ENCODE measurements around the gene KDM5B.
"Not testable (repeated sequence)": the region's sequence is repeated elsewhere in the genome, so short reads cannot be mapped to it uniquely, and the experiment has no call there.

The KDM5B gene

DNA sequence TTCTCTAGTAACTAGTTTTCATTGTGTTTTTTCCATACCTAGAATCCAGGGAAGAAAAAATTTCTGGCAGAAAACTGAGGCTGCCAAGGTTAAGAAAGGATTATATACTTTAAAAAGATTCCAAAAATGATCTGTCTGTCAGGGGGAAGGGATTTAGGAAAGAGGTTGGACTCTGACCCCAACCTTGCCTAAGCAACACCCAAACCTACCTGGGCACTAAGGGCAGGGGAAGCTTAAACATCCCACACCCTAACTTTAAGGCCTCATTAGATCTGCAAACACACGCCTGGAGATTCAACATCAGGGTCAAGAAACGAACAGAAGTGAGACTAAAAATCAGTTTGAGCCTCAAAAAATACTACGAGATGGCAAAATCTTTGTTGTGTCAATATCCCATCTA is 19.4 kb downstream of the KDM5B start:
- Mint-ChIP-seq H3K27me3 (ENCODE audit: low read depth) (no peaks in the 10 kb centered on the region), H3K36me3 (ENCODE audit: low read depth) (peaks cover 5% of the 10 kb centered on the region), H3K9me3 (no peaks in the 10 kb centered on the region), H3K4me3 (no peak overlapping the region), H3K27ac (no peak overlapping the region), H3K4me1 (ENCODE audit: low read depth) (peaks cover 28% of the 10 kb centered on the region)

DNA sequence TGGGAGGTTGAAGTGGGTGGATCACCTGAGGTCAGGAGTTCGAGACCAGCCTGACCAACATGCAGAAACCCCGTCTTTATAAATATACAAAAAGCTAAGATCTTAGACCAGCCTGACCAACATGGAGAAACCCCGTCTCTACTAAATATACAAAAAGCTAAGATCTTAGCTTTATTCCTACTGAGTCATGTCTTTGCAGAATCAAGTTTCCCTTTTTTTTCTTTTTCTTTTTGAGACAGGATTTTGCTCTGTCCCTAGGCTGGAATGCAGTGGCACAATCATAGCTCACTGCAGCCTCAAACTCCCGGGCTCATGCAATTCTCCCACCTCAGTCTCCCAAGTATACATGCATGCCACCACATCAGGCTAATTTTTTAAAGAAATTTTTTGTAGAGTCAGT is 21.4 kb downstream of the KDM5B start:
- no peak overlapping the region for H3K4me3 Mint-ChIP-seq
- peaks cover 23% of the 10 kb centered on the region for H3K4me1 Mint-ChIP-seq (ENCODE audit: low read depth)
- no peaks in the 10 kb centered on the region for H3K27me3 Mint-ChIP-seq (ENCODE audit: low read depth)
- H3K36me3 Mint-ChIP-seq (ENCODE audit: low read depth) = peaks cover 5% of the 10 kb centered on the region
- H3K27ac Mint-ChIP-seq = no peak overlapping the region
- no peaks in the 10 kb centered on the region for H3K9me3 Mint-ChIP-seq

DNA sequence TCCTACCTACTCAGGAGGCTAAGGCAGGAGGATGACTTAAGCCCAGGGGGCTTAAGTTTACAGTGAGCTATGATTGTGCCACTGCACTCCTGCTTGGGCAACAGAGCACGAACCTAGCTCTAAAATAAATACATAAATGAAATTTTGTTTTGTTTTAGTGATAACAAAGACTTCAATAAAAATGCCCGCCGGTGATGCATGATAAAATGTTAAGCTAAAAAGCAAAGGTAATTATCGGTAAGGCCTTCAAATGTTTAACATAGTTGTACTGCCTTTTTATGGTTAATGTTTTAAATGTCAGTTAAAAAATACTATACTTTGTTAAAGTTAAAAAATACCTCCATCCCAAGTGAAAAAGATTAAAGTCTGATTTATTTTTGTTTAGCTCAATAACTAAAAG is 27.0 kb downstream of the KDM5B start:
- H3K27me3 Mint-ChIP-seq (ENCODE audit: low read depth) = no peaks in the 10 kb centered on the region
- H3K4me1 Mint-ChIP-seq (ENCODE audit: low read depth) = peaks cover 13% of the 10 kb centered on the region
- no peaks in the 10 kb centered on the region for H3K9me3 Mint-ChIP-seq
- H3K27ac Mint-ChIP-seq = no peak overlapping the region
- no peak overlapping the region for H3K4me3 Mint-ChIP-seq
- H3K36me3 Mint-ChIP-seq (ENCODE audit: low read depth) = peaks cover 5% of the 10 kb centered on the region

DNA sequence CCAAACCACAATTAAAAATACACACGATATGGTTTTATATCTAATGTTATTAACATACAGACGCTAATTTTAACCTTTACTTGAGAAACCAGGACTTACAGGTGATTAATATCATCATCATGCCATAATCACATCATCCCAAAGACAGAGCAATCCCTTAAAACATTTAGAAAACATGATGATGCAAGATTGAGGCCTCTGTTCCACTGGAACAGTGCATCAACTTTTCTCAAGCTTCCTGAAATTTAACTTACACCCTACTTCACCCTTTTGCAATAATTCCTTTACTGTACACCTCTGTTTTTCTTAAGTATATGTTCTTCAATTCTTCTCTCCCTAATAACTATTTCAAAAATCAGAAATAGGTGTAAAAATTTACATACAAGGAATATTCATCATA is 38.1 kb downstream of the KDM5B start:
- no peak overlapping the region for H3K4me3 Mint-ChIP-seq
- H3K4me1 Mint-ChIP-seq (ENCODE audit: low read depth) = peaks cover 3% of the 10 kb centered on the region
- H3K9me3 Mint-ChIP-seq = no peaks in the 10 kb centered on the region
- no peak overlapping the region for H3K27ac Mint-ChIP-seq
- no peaks in the 10 kb centered on the region for H3K27me3 Mint-ChIP-seq (ENCODE audit: low read depth)
- peaks cover 38% of the 10 kb centered on the region for H3K36me3 Mint-ChIP-seq (ENCODE audit: low read depth)

DNA sequence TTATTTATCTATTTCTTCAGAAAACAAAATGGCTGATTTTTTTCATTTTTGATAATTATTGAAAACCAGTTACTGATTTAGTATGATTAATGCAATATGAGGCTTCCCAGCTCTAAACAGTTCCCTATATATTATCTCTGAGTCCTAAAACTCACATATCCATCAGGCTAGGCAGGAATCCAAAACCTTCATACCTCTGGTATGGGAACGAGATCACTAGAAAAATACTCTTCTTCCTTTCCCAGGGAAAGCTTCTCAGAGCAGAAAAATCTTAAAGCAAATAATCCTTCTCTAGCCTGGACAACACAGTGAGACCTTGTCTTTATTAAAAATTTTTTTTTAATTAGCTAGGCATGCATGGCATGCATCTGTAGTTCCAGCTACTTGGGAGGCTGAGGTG is 42.5 kb downstream of the KDM5B start:
- Mint-ChIP-seq H3K4me1 (ENCODE audit: low read depth) (peaks cover 7% of the 10 kb centered on the region), H3K4me3 (no peak overlapping the region), H3K27ac (no peak overlapping the region), H3K27me3 (ENCODE audit: low read depth) (no peaks in the 10 kb centered on the region), H3K36me3 (ENCODE audit: low read depth) (peaks cover 38% of the 10 kb centered on the region), H3K9me3 (no peaks in the 10 kb centered on the region)

DNA sequence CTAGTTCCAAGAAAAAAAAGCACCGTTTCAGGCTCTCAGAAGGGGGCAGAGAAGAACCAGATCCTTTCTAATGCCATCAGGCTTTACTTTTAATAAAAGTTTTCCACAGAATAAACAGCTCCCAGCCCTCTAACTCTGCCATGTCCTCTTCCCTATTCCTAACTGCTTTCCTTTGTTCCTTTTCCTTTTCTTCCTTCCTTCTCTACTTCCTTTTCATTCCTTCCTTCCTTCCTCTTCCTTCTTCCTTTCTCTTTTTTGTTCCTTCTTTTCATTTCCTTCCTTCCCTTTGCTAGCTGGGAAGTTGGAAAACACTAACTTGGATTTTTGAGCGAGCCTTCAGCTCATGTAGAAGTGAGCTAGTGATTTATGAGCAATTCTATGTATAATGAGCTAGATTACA is 46.2 kb downstream of the KDM5B start:
- Mint-ChIP-seq H3K9me3 (no peaks in the 10 kb centered on the region), H3K36me3 (ENCODE audit: low read depth) (peaks cover 46% of the 10 kb centered on the region), H3K4me1 (ENCODE audit: low read depth) (peaks cover 5% of the 10 kb centered on the region), H3K4me3 (no peak overlapping the region), H3K27ac (no peak overlapping the region), H3K27me3 (ENCODE audit: low read depth) (no peaks in the 10 kb centered on the region)

DNA sequence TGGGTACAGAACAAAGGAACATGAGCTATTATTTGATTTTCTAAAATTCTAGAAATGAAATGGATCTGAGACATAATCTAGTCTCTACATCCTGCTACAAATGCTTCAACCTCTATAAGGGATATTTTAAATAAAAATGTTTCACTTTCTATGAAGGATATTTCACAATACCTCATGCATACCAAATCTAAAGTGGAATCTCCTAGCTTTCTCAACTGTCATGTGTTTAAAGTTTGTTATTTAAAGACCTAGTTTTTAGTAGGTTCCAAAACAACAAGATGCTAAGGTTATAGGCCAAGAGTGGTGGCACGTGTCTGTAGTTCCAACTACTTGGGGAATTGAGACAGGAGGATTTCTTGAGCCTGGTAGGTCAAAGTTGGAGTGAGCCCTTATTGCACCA is 47.6 kb downstream of the KDM5B start:
- Mint-ChIP-seq H3K27ac (no peak overlapping the region), H3K9me3 (no peaks in the 10 kb centered on the region)

DNA sequence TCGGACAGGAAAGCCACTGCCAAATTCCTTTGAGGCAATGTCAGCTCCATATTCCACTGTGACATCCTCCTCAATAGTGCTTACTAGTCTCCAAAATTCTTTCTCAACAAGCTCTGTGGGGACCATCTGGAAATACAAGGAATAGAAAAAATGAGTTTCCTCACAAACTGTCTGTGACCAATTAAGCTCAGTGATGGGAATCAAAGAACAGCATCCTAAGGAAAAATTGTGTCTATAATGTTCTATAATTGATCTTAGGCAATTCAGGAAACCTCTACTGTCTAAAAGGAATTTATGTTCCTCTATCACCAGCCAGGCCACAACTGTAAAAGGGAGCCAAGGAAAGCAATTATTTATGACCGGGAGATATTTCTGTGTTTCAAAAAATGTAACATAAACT is 51.8 kb downstream of the KDM5B start:
- H3K4me1 Mint-ChIP-seq (ENCODE audit: low read depth) = peaks cover 4% of the 10 kb centered on the region
- peaks cover 51% of the 10 kb centered on the region for H3K36me3 Mint-ChIP-seq (ENCODE audit: low read depth)
- H3K9me3 Mint-ChIP-seq = no peaks in the 10 kb centered on the region
- H3K4me3 Mint-ChIP-seq = no peak overlapping the region
- no peaks in the 10 kb centered on the region for H3K27me3 Mint-ChIP-seq (ENCODE audit: low read depth)
- no peak overlapping the region for H3K27ac Mint-ChIP-seq

More for the DNA sequence above, 47.6 kb downstream of the KDM5B start:
- peaks cover 5% of the 10 kb centered on the region for H3K4me1 Mint-ChIP-seq (ENCODE audit: low read depth)
- H3K27me3 Mint-ChIP-seq (ENCODE audit: low read depth) = no peaks in the 10 kb centered on the region
- peaks cover 46% of the 10 kb centered on the region for H3K36me3 Mint-ChIP-seq (ENCODE audit: low read depth)
- no peak overlapping the region for H3K4me3 Mint-ChIP-seq

DNA sequence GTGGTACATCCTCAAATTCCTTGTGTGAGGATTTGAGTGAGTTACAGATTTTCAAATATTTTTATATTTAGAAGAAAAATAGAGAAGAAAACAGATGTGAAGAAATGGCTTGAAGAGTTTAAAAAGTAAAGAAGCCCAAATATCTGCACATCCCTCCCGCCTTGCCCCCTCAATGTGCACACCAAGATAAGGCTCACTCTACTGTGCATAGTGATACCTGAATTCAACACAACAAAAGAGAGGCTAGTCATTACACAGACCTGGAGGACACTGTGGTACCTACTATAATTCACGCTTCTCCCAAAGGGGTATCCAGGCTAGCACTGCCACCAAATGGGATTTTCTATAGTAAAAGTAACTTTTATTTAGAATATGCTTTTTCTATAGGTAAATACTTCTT is 53.9 kb downstream of the KDM5B start:
- Mint-ChIP-seq H3K4me3 (no peak overlapping the region), H3K4me1 (ENCODE audit: low read depth) (peaks cover 7% of the 10 kb centered on the region), H3K27me3 (ENCODE audit: low read depth) (no peaks in the 10 kb centered on the region), H3K27ac (no peak overlapping the region), H3K36me3 (ENCODE audit: low read depth) (peaks cover 54% of the 10 kb centered on the region), H3K9me3 (no peaks in the 10 kb centered on the region)

DNA sequence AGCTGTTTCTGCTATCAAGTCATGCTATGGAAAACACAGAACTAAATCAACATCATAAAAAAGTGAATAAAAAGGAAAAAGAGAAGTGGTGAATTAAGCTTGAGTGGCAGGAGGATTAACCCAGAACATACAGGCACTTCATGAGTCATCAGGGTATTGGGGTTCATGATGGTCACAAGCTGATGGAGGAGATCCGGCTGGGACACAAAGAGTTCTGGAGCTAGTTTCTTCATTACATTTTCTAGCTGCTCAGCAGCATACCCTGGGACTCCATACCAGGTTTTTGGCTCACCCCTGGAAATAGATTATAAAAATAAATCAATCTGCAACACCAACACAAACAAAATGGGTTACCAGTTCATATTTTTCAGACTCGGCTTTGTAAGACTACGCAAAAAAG is 55.4 kb downstream of the KDM5B start:
- peaks cover 6% of the 10 kb centered on the region for H3K4me1 Mint-ChIP-seq (ENCODE audit: low read depth)
- H3K36me3 Mint-ChIP-seq (ENCODE audit: low read depth) = peaks cover 59% of the 10 kb centered on the region
- no peaks in the 10 kb centered on the region for H3K9me3 Mint-ChIP-seq
- H3K27ac Mint-ChIP-seq = peak overlapping the region; percentile 52
- H3K4me3 Mint-ChIP-seq = no peak overlapping the region
- H3K27me3 Mint-ChIP-seq (ENCODE audit: low read depth) = no peaks in the 10 kb centered on the region

DNA sequence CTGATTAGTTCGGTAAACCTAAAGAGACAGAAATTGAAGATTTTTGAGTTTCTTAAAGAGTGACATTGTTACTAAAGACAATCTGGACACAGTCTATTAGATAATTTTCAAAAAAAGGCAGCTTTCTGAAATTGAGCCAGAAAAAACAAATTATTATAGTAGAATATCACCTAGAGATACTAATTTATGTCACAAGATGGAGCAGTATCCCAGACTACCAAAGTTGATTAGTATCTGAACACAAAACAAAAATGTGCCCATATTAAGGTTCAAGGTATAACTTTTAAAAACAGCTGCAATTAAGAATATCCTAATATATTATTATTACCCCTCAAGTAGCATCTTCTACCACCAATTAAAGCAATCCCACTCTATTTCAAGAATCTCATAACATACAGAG is 57.5 kb downstream of the KDM5B start:
- Mint-ChIP-seq H3K36me3 (ENCODE audit: low read depth) (peaks cover 59% of the 10 kb centered on the region), H3K4me1 (ENCODE audit: low read depth) (peaks cover 6% of the 10 kb centered on the region), H3K27me3 (ENCODE audit: low read depth) (no peaks in the 10 kb centered on the region), H3K4me3 (no peak overlapping the region), H3K27ac (no peak overlapping the region), H3K9me3 (no peaks in the 10 kb centered on the region)

DNA sequence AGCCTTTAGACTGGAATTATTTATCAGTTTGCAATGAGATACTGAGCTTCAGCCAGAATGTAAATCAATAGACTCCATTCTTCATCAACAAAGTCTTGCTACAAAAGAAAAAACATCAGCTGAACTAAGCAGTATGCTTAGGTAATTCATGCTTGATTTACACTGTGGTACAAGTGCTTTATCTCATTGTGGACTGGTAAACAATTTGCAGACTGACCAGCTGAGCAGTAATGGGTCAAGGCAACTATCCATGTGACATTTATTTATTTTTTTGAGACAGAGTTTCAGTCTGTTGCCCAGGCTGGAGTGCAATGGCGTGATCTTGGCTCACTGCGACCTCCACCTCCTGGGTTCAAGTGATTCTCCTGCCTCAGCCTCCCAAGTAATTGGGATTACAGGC is 58.2 kb downstream of the KDM5B start:
- no peaks in the 10 kb centered on the region for H3K27me3 Mint-ChIP-seq (ENCODE audit: low read depth)
- H3K36me3 Mint-ChIP-seq (ENCODE audit: low read depth) = peaks cover 57% of the 10 kb centered on the region
- no peak overlapping the region for H3K27ac Mint-ChIP-seq
- no peaks in the 10 kb centered on the region for H3K9me3 Mint-ChIP-seq
- H3K4me1 Mint-ChIP-seq (ENCODE audit: low read depth) = peaks cover 6% of the 10 kb centered on the region
- no peak overlapping the region for H3K4me3 Mint-ChIP-seq

DNA sequence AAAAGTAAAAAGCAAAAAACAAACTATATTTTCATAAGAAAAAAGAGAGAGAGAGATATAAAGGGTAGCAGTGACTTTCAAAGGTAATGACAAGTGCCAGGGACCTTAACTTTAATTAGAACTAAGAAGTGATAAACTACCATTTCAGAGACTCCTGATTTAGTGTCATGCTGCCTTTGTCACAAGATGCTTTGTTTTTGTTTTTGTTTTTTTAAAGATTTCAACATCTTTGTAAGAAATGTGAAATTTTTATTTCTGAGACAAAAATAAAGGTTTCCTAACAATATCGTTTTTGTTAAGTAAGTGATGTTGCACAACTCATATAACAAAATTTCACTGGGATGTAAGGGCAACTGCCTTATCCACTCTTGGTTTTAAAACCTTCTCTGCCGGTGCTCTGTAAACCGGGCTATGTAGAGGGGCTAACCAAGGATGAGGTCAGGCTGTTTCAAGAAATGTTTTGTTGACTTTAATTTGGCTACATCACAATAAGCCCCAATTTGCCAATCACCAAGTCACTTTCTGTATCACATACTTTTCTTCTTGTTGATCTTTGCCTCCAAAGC is 62.8 kb downstream of the KDM5B start:
- Mint-ChIP-seq H3K4me3 (no peak overlapping the region), H3K9me3 (peaks cover 3% of the 10 kb centered on the region), H3K27me3 (ENCODE audit: low read depth) (no peaks in the 10 kb centered on the region), H3K27ac (no peak overlapping the region), H3K4me1 (ENCODE audit: low read depth) (peaks cover 2% of the 10 kb centered on the region), H3K36me3 (ENCODE audit: low read depth) (peaks cover 64% of the 10 kb centered on the region)

DNA sequence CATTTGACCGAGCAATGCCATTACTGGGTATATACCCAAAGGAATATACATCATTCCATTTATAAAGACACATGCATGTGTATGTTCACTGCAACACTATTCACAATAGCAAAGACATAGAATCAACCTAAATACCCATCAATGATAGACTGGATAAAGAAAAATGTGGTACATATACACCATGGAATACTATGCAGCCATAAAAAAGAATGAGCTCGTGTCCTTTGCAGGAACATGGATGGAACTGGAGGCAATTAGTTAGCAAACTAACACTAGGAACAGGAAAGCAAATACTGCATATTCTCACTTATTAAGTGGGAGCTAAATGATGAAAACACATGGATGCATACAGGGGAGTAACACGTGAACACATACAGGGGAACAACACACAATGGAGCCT is 63.5 kb downstream of the KDM5B start:
- not testable (repeated sequence) for H3K4me3 Mint-ChIP-seq; H3K27me3 Mint-ChIP-seq (ENCODE audit: low read depth); H3K9me3 Mint-ChIP-seq; H3K27ac Mint-ChIP-seq; H3K4me1 Mint-ChIP-seq (ENCODE audit: low read depth)
- peaks cover 64% of the 10 kb centered on the region for H3K36me3 Mint-ChIP-seq (ENCODE audit: low read depth)

DNA sequence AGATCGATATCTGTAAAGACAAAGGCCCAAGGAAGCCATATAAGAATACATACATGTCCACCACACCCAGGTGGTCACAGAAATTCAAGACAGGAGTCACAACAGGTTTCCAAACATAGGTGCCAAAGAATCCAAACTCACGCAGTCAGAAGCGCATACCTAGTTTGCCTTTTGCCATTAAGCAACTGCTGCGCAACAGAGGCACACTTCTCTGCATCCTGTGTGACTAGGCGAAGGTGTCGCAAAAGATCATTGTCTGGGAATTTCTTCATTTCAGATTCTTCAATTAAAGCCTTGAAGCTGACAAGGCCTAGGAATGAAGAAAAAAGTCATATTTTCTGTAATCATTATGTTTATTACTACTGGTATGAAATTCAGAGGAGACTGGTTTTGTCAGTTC is 65.7 kb downstream of the KDM5B start:
- Mint-ChIP-seq H3K4me1 (ENCODE audit: low read depth) (peaks cover 2% of the 10 kb centered on the region), H3K9me3 (peaks cover 3% of the 10 kb centered on the region), H3K36me3 (ENCODE audit: low read depth) (peaks cover 59% of the 10 kb centered on the region), H3K27me3 (ENCODE audit: low read depth) (no peaks in the 10 kb centered on the region), H3K27ac (no peak overlapping the region), H3K4me3 (no peak overlapping the region)

DNA sequence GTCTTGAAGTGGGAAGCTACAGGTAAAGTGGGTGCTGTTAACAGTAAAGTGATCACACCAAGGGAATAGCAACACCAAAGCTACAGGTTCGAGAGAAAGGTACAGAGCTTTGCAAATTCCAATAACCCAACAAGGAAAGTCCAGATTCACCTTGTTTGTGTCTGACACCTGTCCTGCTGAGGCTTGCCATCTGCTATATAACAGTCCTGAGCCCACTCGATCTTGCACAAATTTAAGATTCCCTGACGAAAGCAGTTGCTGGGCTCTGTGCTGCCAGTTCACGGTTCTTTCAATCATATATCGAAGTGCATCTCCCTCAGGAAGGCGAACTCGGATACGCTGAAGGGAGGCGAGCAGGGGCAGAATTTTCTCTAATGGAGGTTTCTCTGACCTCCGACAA is 75.0 kb downstream of the KDM5B start:
- no peak overlapping the region for H3K4me3 Mint-ChIP-seq
- H3K27ac Mint-ChIP-seq = no peak overlapping the region
- H3K36me3 Mint-ChIP-seq (ENCODE audit: low read depth) = peaks cover 61% of the 10 kb centered on the region
- no peaks in the 10 kb centered on the region for H3K9me3 Mint-ChIP-seq
- no peaks in the 10 kb centered on the region for H3K27me3 Mint-ChIP-seq (ENCODE audit: low read depth)
- H3K4me1 Mint-ChIP-seq (ENCODE audit: low read depth) = no peaks in the 10 kb centered on the region

All from T-helper 1 cell treated with Interleukin-12 subunit alpha and Interleukin-12 subunit beta and Interleukin-4 antibody, amounts not matched to agents 30 μg/mL and 1 μg/mL, for 36 hours (primary cell).